DOHH2 (cell line): ENCODE data around the gene CDKL5.

Experiments
- CTCF ChIP-seq: fragments of 200-600 bp; sonication (generic); IDR thresholded peaks from one replicate; pipeline ENCODE4 v1.5.1; 2014; ENCODE audit warnings: antibody characterized with exemption, mild to moderate bottlenecking, low read depth, low read length; ENCODE audit not compliant: poor library complexity, severe bottlenecking
- EZH2phosphoT487 ChIP-seq: fragments of 200-600 bp; sonication (generic); IDR thresholded peaks from 2 replicates; pipeline ENCODE4 v1.6.1; 2017; ENCODE audit warnings: borderline replicate concordance, mild to moderate bottlenecking, antibody characterized with exemption, low read length, moderate library complexity, mixed read lengths

GRCh38 chrX:18415386-18415785, 10.0 kb upstream of the CDKL5 start:
- no peak for TF ChIP-seq CTCF
- no peak for TF ChIP-seq EZH2phosphoT487
